HG03175 (cell line): Measurements from ENCODE around the gene PLA2G2F.

Source experiments
- ATAC-seq: cut with Tn5 transposase; IDR thresholded peaks from one replicate; pipeline ENCODE4 v1.9.1; 2021; ENCODE audit warnings: mild to moderate bottlenecking, moderate library complexity; ENCODE audit not compliant: unreplicated experiment

The PLA2G2F gene, protein sequence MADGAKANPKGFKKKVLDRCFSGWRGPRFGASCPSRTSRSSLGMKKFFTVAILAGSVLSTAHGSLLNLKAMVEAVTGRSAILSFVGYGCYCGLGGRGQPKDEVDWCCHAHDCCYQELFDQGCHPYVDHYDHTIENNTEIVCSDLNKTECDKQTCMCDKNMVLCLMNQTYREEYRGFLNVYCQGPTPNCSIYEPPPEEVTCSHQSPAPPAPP

DNA sequence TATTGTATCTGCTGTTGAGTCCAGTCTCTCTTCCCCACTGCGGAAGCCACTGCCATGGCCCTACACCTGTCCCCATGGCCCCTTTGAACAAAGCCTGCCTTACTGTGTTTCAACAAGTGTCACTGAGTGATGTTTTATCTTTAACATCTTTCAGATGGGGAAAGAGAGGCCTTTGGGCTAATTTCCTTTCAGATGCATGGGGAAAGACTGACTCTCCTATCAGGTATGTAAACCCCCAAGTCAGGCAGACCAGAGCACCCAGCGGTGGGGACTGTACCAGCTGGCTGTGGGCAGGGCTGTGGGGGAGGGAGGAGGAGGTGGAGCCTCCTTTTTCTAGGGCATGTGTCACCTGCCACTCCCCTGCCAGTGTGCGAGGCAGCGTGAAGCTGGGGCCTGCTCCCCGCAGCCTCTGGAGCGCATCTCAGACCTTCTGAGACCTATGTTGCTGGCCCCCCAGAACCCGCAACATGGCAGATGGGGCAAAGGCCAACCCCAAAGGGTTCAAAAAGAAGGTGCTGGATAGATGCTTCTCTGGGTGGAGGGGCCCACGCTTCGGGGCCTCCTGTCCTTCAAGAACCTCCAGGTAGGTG is at the start of gene PLA2G2F:
TSS of gene PLA2G2F (plus strand) at position 363 of the 590 bp plus-strand sequence. CDS start at position 468, 105 bp downstream.
- ATAC-seq = no peak

DNA sequence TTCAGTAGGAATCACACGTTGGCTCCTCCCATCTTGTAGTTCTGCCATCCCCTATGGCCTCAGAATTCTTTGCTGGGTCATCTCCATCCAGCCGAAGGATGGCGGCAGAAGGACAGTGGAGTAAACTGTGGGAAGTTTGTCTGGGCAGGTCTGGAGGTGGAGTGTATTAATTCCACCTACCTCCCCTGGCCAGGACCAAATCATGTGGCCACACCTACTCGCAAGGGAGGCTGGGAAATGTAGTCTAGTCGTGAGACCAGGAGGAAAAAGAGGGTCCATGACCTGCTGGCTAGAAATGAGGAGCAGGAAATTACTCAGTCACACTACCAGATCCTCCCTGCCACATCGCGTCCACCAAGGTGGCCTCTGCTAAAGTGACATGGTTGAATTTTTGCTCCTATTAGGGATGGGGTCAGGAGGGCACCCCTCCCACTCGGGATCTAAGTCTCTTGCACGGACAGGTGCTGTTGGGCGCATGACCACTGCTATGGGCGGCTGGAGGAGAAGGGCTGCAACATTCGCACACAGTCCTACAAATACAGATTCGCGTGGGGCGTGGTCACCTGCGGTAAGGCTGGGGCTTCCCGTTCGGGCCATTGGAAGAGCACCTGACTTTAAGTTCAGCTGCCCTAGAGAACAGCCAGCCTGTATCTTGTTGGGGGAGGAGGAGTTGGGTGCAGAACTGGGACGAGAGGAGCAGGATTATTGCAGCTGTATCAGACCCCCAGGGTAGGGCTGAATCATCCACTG is 49.6 kb upstream of the PLA2G2F start:
- no peak for ATAC-seq

GRCh38 chr1:20090119-20090518 is 49.0 kb upstream of the PLA2G2F start:
- no peak for ATAC-seq

DNA sequence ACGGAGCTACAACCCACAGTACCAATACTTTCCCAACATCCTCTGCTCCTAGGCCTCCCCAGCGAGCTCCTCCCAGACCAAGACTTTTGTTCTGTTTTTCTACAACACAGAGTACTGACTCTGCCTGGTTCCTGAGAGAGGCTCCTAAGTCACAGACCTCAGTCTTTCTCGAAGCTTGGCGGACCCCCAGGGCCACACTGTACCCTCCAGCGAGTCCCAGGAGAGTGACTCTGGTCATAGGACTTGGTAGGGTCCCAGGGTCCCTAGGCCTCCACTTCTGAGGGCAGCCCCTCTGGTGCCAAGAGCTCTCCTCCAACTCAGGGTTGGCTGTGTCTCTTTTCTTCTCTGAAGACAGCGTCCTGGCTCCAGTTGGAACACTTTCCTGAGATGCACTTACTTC is 48.5 kb upstream of the PLA2G2F start:
- no peak for ATAC-seq

DNA sequence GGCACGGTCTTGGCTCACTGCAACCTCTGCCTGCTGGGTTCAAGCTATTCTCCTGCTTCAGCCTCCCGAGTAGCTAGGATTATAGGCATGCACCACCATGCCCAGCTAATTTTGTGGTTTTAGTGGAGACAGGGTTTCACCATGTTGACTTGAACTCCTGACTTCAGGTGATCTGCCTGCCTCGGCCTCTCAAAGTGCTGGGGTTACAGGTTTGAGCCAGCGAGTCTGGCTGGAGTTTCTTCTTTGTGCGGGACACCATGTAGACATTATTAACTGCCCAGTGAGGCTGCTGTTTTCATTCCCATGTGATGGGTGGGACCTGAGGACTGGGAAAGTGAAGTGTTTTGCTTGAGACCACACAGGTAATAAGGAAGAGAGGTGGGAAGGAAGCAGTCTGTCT is 45.8 kb upstream of the PLA2G2F start:
- ATAC-seq = no peak

DNA sequence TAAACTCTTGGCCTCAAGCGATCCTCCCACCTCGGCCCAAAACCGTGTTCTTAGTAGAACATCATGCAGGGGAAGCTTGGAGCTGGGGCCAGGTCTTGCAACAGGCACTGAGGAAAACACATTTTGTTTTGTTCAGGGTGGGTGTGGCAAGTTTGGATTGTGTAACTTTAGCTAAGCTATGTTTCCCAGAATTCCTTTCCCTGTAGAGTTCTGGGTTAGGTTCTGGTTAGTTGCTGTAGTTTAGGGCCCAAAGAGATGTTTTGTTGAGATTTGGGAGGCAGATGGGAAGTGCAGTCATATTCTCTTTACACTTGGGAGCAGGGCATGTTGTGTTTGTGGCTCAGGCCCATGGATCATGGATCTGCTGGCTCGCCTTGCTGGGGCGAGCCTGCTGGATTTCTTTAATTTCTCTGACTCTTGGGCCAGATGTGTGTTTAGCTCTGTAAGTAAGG is 45.2 kb upstream of the PLA2G2F start:
- no peak for ATAC-seq

GRCh38 chr1:20095564-20096434 is 43.3 kb upstream of the PLA2G2F start:
- ATAC-seq = no peak

DNA sequence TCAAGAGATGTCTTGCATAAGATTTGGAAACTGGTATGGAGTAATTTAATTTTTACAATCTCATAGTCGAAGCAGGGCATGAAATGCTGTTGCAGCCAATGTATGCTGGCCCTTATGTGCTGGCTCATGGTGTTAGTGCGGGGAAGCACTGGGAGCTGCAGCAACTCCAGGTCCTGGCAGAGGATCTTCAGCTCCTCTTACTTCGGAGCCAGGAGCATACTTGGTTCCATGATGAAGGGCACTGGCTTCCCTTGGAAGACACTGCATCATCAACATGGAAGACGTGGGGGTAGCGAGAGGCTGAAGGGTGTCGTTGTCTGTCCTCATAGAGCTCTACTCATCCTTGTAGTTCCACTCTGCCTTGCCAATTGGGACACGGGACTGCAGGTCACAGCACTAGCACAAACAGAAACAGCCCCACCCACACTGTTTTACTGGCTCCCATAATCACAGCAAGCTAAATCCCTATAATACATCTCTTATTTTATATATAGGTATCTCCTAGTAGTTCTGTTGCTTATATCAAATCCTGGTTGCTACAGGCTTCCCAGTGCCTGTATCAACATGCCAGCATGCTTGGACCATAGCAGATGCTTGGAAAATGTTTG is 42.2 kb upstream of the PLA2G2F start:
- ATAC-seq = no peak

GRCh38 chr1:20099533-20099932 is 39.6 kb upstream of the PLA2G2F start:
- ATAC-seq = no peak

DNA sequence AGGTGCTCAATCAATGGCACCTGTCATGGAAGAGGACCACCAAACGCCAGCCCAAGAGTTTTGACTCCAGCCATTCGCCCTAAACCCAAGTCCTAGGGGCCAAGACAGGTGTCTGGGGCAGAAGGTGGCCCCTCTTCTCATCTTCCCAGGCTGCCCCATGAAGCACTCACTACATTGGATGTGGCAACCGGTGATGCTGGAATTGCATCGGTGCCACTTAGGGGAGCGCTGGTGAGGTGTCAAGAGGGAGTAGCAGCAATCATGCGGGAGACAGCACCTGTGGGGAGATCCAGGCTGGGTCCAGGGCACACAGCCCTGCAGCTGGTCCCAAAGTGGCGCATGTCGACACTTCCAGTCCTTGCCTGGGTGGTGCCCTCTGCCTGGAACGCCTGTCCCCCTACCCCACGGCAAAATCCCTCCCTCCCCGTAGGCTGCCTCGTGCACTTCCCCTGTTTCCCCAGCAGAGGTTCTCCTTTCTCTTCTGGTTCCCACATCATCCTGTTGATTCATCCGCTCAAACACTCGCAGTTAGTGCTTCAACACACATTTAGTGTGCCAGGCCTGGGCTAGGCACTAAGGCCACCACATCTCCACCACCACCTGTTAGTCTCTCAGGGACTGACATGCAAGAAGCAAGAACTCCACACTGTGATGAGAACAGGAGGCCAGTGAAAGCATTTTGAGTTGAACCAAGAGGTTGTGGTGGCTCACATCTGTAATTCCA is 38.3 kb upstream of the PLA2G2F start:
- no peak for ATAC-seq

DNA sequence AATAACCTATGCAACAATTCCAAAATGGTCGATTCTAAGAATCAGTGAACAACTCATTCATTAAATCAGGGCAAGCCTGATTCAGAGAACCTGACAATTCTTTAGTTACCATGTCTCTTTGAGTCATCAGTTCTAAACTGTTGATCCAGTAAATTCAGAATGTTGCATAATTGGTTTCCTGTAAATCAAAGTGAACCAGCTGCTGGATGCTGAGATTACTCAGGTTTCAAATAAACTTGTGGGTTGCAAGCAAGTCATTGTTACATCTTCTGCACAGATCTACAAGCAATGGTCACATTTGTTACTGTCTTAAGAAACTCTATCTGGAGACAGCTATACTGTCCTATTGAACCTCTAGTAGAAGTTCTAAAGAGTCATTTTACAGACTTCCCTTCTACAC is 36.2 kb upstream of the PLA2G2F start:
- no peak for ATAC-seq

DNA sequence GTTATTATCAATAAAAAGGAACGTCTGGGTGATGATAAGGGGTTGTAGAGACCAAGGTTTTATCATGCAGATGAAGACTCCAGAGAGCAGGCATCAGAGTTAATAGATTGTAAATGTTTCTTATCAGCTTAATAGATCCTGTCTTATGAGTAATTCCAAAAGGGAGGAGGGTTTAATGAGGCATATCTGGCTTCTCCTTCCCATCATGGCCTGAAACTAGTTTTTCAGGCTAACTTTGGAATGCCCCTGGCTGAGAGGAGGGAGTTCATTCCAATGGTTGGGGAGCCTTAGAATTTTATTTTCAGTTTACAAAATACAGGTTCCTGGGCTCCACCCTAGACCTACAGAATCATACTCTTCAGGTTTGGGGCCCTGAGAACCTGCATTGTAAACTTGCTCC is 33.3 kb upstream of the PLA2G2F start:
- ATAC-seq = no peak

DNA sequence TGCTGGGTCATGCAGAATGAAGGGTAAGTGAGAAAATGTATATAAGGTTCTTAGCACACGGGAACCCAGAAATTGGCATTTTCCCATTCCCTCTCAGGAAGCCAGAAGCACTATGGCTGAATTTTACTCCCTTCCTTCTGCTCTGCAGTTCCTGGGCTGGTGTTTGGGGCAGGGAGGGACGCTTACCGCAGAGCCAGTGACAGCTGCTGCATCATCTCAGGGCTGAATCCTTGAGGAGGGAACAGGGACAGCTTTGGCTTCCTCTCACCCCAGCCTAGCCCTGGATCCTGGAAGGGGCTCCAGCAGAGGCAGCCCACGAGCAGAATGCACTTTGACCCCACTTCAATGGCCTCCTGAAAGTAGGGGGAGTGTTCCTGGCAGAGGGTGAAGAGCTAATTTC is 31.8 kb upstream of the PLA2G2F start:
- no peak for ATAC-seq

DNA sequence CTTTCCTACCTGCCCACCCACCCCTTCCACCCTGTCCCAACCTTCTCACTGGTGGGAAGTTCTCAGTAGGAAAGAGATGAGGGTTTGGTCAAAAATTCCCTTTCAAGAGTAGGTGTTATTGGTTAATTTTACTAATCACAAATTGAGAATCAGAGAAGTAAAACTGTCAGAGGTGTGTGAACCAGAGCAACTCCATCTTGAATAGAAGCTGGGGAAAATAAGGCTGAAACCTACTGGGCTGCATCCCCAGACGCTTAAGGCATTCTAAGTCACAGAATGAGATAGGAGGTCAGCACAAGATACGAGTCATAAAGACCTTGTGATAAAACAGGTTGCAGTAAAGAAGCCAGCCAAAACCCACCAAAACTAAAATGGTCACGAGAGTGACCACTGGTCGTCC is 31.3 kb upstream of the PLA2G2F start:
- ATAC-seq = no peak

GRCh38 chr1:20108366-20109123 is 30.6 kb upstream of the PLA2G2F start:
- no peak for ATAC-seq

- ATAC-seq = no peak
These were observed 29.8 kb upstream of the PLA2G2F start for GRCh38 chr1:20109223-20109856.

DNA sequence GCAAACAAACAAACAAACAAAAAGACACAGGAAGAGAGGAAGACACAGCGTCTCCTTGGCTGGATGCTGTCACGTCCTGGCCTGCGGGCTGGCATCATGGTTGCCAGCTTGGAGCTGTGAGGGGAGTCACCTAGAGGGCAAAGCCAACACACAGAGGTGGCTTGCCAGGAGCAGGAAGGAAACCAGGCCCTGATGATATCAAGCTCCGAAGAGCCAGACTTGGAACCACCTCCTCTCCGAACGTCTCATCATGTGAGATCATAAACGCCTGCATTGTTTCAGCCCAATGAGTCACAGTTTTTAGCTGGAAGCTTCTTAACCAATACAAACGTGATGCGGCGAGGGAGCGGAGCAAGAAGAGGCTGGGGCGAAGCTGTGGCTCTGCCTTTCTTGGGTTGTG is 28.4 kb upstream of the PLA2G2F start:
- no peak for ATAC-seq

DNA sequence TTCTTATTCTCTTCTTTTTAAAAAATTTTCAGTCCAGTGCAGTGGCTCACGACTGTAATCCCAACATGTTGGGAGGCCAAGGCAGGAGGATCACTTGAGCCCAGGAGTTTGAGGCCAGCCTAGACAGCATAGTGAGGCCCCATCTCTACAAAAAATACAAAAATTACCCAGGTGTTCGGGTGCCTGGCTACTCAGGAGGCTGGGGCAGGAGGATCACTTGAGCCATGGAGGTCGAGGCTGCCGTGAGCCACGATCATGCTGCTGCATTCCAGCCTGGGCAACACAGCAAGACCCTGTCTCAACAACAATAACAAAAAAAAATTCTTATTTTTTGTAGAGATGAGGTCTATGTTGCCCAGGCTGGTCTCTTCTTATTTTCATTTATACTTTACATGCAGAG is 27.7 kb upstream of the PLA2G2F start:
- ATAC-seq = no peak
